NB4 (cell line): ENCODE data around the gene MSI2.

Source experiments
- MYC ChIP-seq: IDR thresholded peaks from 2 replicates; pipeline ENCODE4 v1.6.1; 2011; ENCODE audit warnings: low read depth, low read length
- POLR2A ChIP-seq: IDR thresholded peaks from 2 replicates; pipeline ENCODE4 v1.6.1; 2011; ENCODE audit warnings: mild to moderate bottlenecking; ENCODE audit not compliant: insufficient read length; ENCODE audit errors: extremely low read depth
- TF ChIP-seq, protein P1 (sequence below): IDR thresholded peaks from one replicate; pipeline ENCODE4 v1.5.1; 2012; ENCODE audit warnings: low read depth, low read length
- TF ChIP-seq, protein P2 (sequence below): IDR thresholded peaks from 2 replicates; pipeline ENCODE4 v1.6.1; 2011; ENCODE audit warnings: low read depth, low read length

DNA sequence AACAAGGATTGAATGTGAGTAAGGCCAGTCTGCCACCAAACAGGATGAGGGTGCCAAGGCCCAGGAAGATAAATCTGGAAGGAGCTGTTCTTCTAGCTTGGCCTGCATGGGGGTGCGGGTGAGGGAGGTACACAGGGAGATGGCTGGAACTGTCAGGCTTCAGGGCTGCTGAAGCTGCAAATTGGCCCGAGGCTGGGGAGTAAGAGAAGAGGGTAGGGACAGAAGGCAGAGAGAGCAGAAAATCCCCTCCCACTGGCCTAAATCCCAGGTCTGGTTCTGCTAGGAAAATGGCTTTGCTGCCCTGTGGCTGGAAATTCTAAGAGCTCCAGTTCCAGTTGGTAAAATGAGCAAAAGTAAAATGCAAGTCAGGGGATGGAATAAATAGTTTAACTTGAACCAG is 400.9 kb downstream of the MSI2 start:
- TF ChIP-seq, protein P1, sequence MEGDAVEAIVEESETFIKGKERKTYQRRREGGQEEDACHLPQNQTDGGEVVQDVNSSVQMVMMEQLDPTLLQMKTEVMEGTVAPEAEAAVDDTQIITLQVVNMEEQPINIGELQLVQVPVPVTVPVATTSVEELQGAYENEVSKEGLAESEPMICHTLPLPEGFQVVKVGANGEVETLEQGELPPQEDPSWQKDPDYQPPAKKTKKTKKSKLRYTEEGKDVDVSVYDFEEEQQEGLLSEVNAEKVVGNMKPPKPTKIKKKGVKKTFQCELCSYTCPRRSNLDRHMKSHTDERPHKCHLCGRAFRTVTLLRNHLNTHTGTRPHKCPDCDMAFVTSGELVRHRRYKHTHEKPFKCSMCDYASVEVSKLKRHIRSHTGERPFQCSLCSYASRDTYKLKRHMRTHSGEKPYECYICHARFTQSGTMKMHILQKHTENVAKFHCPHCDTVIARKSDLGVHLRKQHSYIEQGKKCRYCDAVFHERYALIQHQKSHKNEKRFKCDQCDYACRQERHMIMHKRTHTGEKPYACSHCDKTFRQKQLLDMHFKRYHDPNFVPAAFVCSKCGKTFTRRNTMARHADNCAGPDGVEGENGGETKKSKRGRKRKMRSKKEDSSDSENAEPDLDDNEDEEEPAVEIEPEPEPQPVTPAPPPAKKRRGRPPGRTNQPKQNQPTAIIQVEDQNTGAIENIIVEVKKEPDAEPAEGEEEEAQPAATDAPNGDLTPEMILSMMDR = no peak
- TF ChIP-seq POLR2A = no peak
- no peak for TF ChIP-seq MYC
- TF ChIP-seq, protein P2, sequence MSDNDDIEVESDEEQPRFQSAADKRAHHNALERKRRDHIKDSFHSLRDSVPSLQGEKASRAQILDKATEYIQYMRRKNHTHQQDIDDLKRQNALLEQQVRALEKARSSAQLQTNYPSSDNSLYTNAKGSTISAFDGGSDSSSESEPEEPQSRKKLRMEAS = no peak
